Karpas-422 (cell line): Measurements from ENCODE around the gene MBD3. TPM values are rescaled to one million over a fixed set of nuclear protein-coding genes. Genes with fewer than 3 reads are reported as not detected.

Experiments used
- DNase-seq: peaks from one replicate; pipeline ENCODE4 v3.0.0-alpha.2; 2015
- H2AFZ ChIP-seq: fragments of 200-600 bp; sonication (generic); 2 replicates; pipeline ENCODE4 v1.6.1; 2014; ENCODE audit warnings: antibody characterized with exemption, low read length, mixed read lengths
- H3K27ac ChIP-seq: fragments of 200-600 bp; sonication (generic); 2 replicates; pipeline ENCODE4 v1.5.1; 2014; ENCODE audit warnings: mild to moderate bottlenecking, low read length, moderate library complexity
- H3K27me3 ChIP-seq: fragments of 200-600 bp; sonication (generic); 2 replicates; pipeline ENCODE4 v1.6.1; 2014; ENCODE audit warnings: low read length, mixed read lengths
- H3K36me3 ChIP-seq: fragments of 200-600 bp; sonication (generic); 2 replicates; pipeline ENCODE4 v1.6.1; 2014; ENCODE audit warnings: low read length, mixed read lengths; ENCODE audit not compliant: insufficient read depth
- H3K4me1 ChIP-seq: fragments of 200-600 bp; sonication (generic); 2 replicates; pipeline ENCODE4 v1.6.1; 2014; ENCODE audit warnings: mild to moderate bottlenecking, low read length, mixed read lengths
- H3K4me2 ChIP-seq: fragments of 200-600 bp; sonication (generic); 2 replicates; pipeline ENCODE4 v1.6.1; 2014; ENCODE audit warnings: low read length, low read depth, mild to moderate bottlenecking; ENCODE audit not compliant: poor library complexity, severe bottlenecking
- H3K4me3 ChIP-seq: fragments of 200-600 bp; sonication (generic); 2 replicates; pipeline ENCODE4 v1.5.1; 2014; ENCODE audit warnings: mild to moderate bottlenecking, antibody characterized with exemption, low read length, mixed read lengths
- H3K79me2 ChIP-seq: fragments of 200-600 bp; sonication (generic); 2 replicates; pipeline ENCODE4 v1.6.1; 2014; ENCODE audit warnings: mild to moderate bottlenecking, low read length, mixed read lengths
- H3K9ac ChIP-seq: fragments of 200-600 bp; sonication (generic); 2 replicates; pipeline ENCODE4 v1.6.0; 2014; ENCODE audit warnings: low read length
- H3K9me2 ChIP-seq: fragments of 200-600 bp; sonication (generic), shearing (Covaris generic); replicated peaks from 2 replicates; pipeline ENCODE4 v1.6.0; 2014; ENCODE audit warnings: mild to moderate bottlenecking, low read length, moderate library complexity; ENCODE audit not compliant: insufficient read depth
- H3K9me3 ChIP-seq: fragments of 300-700, 200-600 bp; sonication (generic); 2 replicates; pipeline ENCODE4 v1.6.1; 2014; ENCODE audit warnings: low read length, mixed read lengths
- H4K20me1 ChIP-seq: fragments of 200-600 bp; sonication (generic); 2 replicates; pipeline ENCODE4 v1.6.1; 2014; ENCODE audit warnings: mild to moderate bottlenecking, antibody characterized with exemption, low read length, low read depth; ENCODE audit not compliant: insufficient read depth
- total RNA-seq: library from RNA; depleted of rRNA; stranded (reverse); fragments of >200 nt; shearing (Covaris generic); gene quantifications from 2 replicates; pipeline ENCODE4 v1.2.3, GENCODE V29; 2014; ENCODE audit warnings: low replicate concordance

The MBD3 gene
- total RNA-seq, 1 experiment from 2014 or later: 42.2 TPM

- Histone ChIP-seq H3K9ac (no peak overlapping the region), H4K20me1 (peaks cover 22% of the 10 kb centered on the region), H3K27me3 (no peaks in the 10 kb centered on the region), H3K4me3 (no peak overlapping the region), H3K79me2 (peaks cover 37% of the 10 kb centered on the region), H3K9me2 (no peaks in the 10 kb centered on the region), H3K4me2 (no peak overlapping the region), H3K36me3 (peaks cover 10% of the 10 kb centered on the region; the same call in 1 of the 2 replicates), H3K4me1 (peaks cover under 1% of the 10 kb centered on the region; the same call in 1 of the 2 replicates), H3K9me3 (no peaks in the 10 kb centered on the region), H3K27ac (no peak overlapping the region), H2AFZ (no peak overlapping the region)
- no peak for DNase-seq
Observed at GRCh38 chr19:1585243-1585580, 7.5 kb downstream of the MBD3 start.

GRCh38 chr19:1584500-1585242 lies 8.0 kb downstream of the MBD3 start:
- no peak overlapping the region for H3K27ac ChIP-seq
- no peak for DNase-seq
- no peak overlapping the region for H3K4me2 ChIP-seq
- no peak overlapping the region for H2AFZ ChIP-seq
- no peaks in the 10 kb centered on the region for H3K4me1 ChIP-seq
- H3K27me3 ChIP-seq: no peaks in the 10 kb centered on the region
- H3K79me2 ChIP-seq: peaks cover 32% of the 10 kb centered on the region
- no peak overlapping the region for H3K9ac ChIP-seq
- H3K36me3 ChIP-seq: peaks cover 10% of the 10 kb centered on the region; the same call in 1 of the 2 replicates
- peaks cover 22% of the 10 kb centered on the region for H4K20me1 ChIP-seq
- no peaks in the 10 kb centered on the region for H3K9me3 ChIP-seq
- H3K4me3 ChIP-seq: no peak overlapping the region
- H3K9me2 ChIP-seq: no peaks in the 10 kb centered on the region

DNA sequence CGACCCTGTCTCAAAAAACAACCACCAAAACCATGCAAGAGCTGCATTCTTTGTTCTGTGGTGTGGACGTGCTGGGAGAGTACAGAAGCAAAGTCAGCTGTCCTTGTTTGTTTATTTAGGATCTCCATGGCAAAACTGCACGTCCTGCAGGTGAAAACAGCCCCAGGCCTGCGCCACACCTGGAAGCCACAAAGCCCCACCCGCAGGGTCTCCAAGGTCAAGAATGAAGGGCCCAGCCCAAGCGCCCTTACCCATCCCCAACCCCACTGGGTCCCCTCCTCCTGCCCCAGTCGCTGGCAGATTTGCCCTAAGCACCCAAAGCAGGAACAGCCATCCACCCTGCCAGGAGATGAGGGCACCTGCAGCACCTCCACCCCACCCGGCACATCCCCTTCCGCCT lies 10.5 kb downstream of the MBD3 start:
- H3K36me3 ChIP-seq: peaks cover 10% of the 10 kb centered on the region; the same call in 1 of the 2 replicates
- no peak overlapping the region for H3K9ac ChIP-seq
- no peak overlapping the region for H2AFZ ChIP-seq
- no peak overlapping the region for H3K4me2 ChIP-seq
- H3K79me2 ChIP-seq: peaks cover 10% of the 10 kb centered on the region
- H3K27me3 ChIP-seq: no peaks in the 10 kb centered on the region
- no peak overlapping the region for H3K4me3 ChIP-seq
- H4K20me1 ChIP-seq: peaks cover 16% of the 10 kb centered on the region; the same call in 1 of the 2 replicates
- no peaks in the 10 kb centered on the region for H3K9me3 ChIP-seq
- H3K27ac ChIP-seq: no peak overlapping the region
- no peaks in the 10 kb centered on the region for H3K9me2 ChIP-seq
- no peak for DNase-seq
- no peaks in the 10 kb centered on the region for H3K4me1 ChIP-seq

GRCh38 chr19:1580957-1581356 lies 11.7 kb downstream of the MBD3 start:
- Histone ChIP-seq H3K36me3 (peaks cover 10% of the 10 kb centered on the region; the same call in 1 of the 2 replicates), H4K20me1 (peaks cover 17% of the 10 kb centered on the region; the same call in 1 of the 2 replicates), H3K4me2 (no peak overlapping the region), H2AFZ (no peak overlapping the region), H3K9me2 (no peaks in the 10 kb centered on the region), H3K9me3 (no peaks in the 10 kb centered on the region), H3K79me2 (peaks cover 4% of the 10 kb centered on the region), H3K4me1 (no peaks in the 10 kb centered on the region), H3K27ac (no peak overlapping the region), H3K4me3 (no peak overlapping the region), H3K9ac (no peak overlapping the region), H3K27me3 (no peaks in the 10 kb centered on the region)
- no peak for DNase-seq

GRCh38 chr19:1580382-1580781 lies 12.3 kb downstream of the MBD3 start:
- no peaks in the 10 kb centered on the region for H3K9me2 ChIP-seq
- no peaks in the 10 kb centered on the region for H3K79me2 ChIP-seq
- peaks cover 10% of the 10 kb centered on the region; the same call in 1 of the 2 replicates for H3K36me3 ChIP-seq
- H4K20me1 ChIP-seq: peaks cover 13% of the 10 kb centered on the region; the same call in 1 of the 2 replicates
- no peak for DNase-seq
- H3K9me3 ChIP-seq: no peaks in the 10 kb centered on the region
- H3K27me3 ChIP-seq: no peaks in the 10 kb centered on the region
- H2AFZ ChIP-seq: no peak overlapping the region
- H3K9ac ChIP-seq: no peak overlapping the region
- H3K4me1 ChIP-seq: no peaks in the 10 kb centered on the region
- no peak overlapping the region for H3K27ac ChIP-seq
- no peak overlapping the region for H3K4me2 ChIP-seq
- H3K4me3 ChIP-seq: no peak overlapping the region

GRCh38 chr19:1579222-1579621 lies 13.4 kb downstream of the MBD3 start:
- Histone ChIP-seq H2AFZ (no peak overlapping the region), H3K79me2 (no peaks in the 10 kb centered on the region), H3K4me3 (no peak overlapping the region), H3K9me3 (no peaks in the 10 kb centered on the region), H3K36me3 (peaks cover 10% of the 10 kb centered on the region; the same call in 1 of the 2 replicates), H3K27me3 (no peaks in the 10 kb centered on the region), H3K4me2 (no peak overlapping the region), H4K20me1 (0 out of 2 replicates have a peak, but pooled peaks cover 10% of the 10 kb centered on the region), H3K27ac (no peak overlapping the region), H3K9ac (no peak overlapping the region), H3K9me2 (no peaks in the 10 kb centered on the region), H3K4me1 (no peaks in the 10 kb centered on the region)
- no peak for DNase-seq

DNA sequence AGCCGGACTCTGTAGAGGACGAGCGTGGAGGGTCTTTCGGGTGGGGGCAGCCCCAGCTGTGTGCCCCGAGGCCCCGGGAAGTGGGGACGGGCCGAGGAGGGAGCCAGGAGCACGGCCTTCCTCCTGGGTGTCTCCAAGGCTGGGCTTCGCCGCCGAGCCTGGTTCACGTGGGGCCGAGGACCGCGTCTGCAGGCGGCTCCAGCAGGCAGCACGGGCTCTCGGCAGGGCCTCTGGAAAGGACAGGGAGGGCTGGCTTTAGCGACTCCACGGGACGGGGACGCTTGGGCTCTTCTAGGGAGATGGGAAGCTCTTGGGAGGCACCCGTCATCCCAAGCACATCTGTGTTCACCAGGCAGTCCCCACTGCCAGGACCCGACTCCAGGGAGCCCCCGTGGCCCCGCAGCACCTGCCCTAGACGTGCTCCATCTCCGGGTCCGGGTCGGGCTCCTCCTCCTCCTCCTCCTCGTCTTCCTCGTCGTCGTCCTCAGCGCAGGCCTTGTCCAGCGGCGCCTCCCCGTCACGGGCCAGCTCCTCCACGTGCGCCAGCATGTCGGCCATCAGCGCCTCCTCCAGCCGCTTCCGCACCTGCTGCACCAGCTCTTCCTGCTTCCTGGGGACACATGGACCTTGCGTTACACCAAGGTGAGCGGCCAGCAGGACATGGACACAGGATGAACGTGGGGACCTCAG lies 14.6 kb downstream of the MBD3 start:
- DNase-seq: no peak
- no peak overlapping the region for H2AFZ ChIP-seq
- H3K27ac ChIP-seq: no peak overlapping the region
- no peaks in the 10 kb centered on the region for H3K4me1 ChIP-seq
- H3K27me3 ChIP-seq: no peaks in the 10 kb centered on the region
- H3K79me2 ChIP-seq: no peaks in the 10 kb centered on the region
- 0 out of 2 replicates have a peak, but pooled peaks cover 10% of the 10 kb centered on the region for H4K20me1 ChIP-seq
- H3K36me3 ChIP-seq: peaks cover 10% of the 10 kb centered on the region; the same call in 1 of the 2 replicates
- no peak overlapping the region for H3K4me3 ChIP-seq
- no peak overlapping the region for H3K9ac ChIP-seq
- H3K9me2 ChIP-seq: no peaks in the 10 kb centered on the region
- no peak overlapping the region for H3K4me2 ChIP-seq
- H3K9me3 ChIP-seq: no peaks in the 10 kb centered on the region
